Left lung (tissue), 10 donors: ENCODE results near the gene ZNF726. TPM values are rescaled to one million over a fixed set of nuclear protein-coding genes. Genes with fewer than 3 reads are reported as not detected.
"Not testable (repeated sequence)": the region's sequence is repeated elsewhere in the genome, so short reads cannot be mapped to it uniquely, and the experiment has no call there.

Experiments used
- ATAC-seq: fragments of 200-7000 bp; cut with Tn5 transposase; one replicate; pipeline ENCODE4 v1.9.1; 2020; ENCODE audit warnings: moderate library complexity
- DNase-seq, 4 donors: peaks; one replicate each; pipeline ENCODE4 v3.0.0-alpha.2; 2013 to 2020
- H3K27ac ChIP-seq, 2 donors: fragments of 200-600 bp; sonication (generic) in 1 of 2; one replicate each; pipeline versions ENCODE4 v1.5.0 to v1.8.0; 2020 to 2021
- H3K27me3 ChIP-seq, 2 donors: fragments of 200-600 bp; sonication (generic) in 1 of 2; one replicate each; pipeline versions ENCODE4 v1.5.0 to v1.8.0; 2020 to 2021
- H3K36me3 ChIP-seq, 2 donors: fragments of 200-600 bp; sonication (generic) in 1 of 2; one replicate each; pipeline versions ENCODE4 v1.5.0 to v1.8.0; 2020 to 2021
- H3K4me1 ChIP-seq, 2 donors: fragments of 200-600 bp; one replicate each; pipeline ENCODE4 v1.8.0; 2021
- H3K4me3 ChIP-seq, 2 donors: fragments of 200-600 bp; sonication (generic) in 1 of 2; one replicate each; pipeline versions ENCODE4 v1.5.0 to v1.8.0; 2020 to 2021; ENCODE audit warnings: mild to moderate bottlenecking in 1 of 2
- H3K9me3 ChIP-seq, 2 donors: fragments of 200-600 bp; sonication (generic) in 1 of 2; one replicate each; pipeline versions ENCODE4 v1.5.0 to v1.8.0; 2020 to 2021
- intact Hi-C, 2 donors: fragments of 100-400 bp; cut with DNase I; formaldehyde crosslinking; loops; one replicate each; pipeline versions ENCODE4 v1.11.2 to v1.14.2; 2022
- polyA plus RNA-seq, 6 donors: library from polyadenylated mRNA; unstranded; fragments of 120-200 nt; gene quantifications; one replicate each; pipeline ENCODE4 v1.2.1, GENCODE V29; 2013; ENCODE audit not compliant: insufficient read length in 6 of 6
- total RNA-seq, 2 donors: library from RNA; stranded (reverse); fragmentation: NEBNext Ultra II Directional; extraction: Animal tissue kit (Norgen Biotek cat#: 25700); gene quantifications; one replicate each; pipeline ENCODE4 v1.2.1, GENCODE V29; 2021
- TF ChIP-seq, protein P1 (sequence below), 2 donors: fragments of 200-600 bp; sonication (generic) in 1 of 2; IDR thresholded peaks; one replicate each; pipeline versions ENCODE4 v1.5.0 to v1.8.0; 2021; ENCODE audit warnings: antibody characterized with exemption in 2 of 2
- donor health status: DM: no; HTN: yes; CAD: no.
- donor health status: DM: no; HTN: no; CAD: no.

The ZNF726 gene
- total and polyA plus RNA-seq, 8 donors = 4.0 to 19.4 (median 13.2) TPM

GRCh38 chr19:23925285-23925684, 10.6 kb downstream of the ZNF726 start:
- H3K36me3 ChIP-seq = peaks cover 0 to 38% of the 10 kb centered on the region in 2 donors
- peaks cover 0 to 55% of the 10 kb centered on the region in 2 donors for H3K9me3 ChIP-seq
- ATAC-seq = no peak
- intact Hi-C loops = no loop called here
- TF ChIP-seq, protein P1, sequence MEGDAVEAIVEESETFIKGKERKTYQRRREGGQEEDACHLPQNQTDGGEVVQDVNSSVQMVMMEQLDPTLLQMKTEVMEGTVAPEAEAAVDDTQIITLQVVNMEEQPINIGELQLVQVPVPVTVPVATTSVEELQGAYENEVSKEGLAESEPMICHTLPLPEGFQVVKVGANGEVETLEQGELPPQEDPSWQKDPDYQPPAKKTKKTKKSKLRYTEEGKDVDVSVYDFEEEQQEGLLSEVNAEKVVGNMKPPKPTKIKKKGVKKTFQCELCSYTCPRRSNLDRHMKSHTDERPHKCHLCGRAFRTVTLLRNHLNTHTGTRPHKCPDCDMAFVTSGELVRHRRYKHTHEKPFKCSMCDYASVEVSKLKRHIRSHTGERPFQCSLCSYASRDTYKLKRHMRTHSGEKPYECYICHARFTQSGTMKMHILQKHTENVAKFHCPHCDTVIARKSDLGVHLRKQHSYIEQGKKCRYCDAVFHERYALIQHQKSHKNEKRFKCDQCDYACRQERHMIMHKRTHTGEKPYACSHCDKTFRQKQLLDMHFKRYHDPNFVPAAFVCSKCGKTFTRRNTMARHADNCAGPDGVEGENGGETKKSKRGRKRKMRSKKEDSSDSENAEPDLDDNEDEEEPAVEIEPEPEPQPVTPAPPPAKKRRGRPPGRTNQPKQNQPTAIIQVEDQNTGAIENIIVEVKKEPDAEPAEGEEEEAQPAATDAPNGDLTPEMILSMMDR (IDR thresholded peaks at IDR 0.05) = no peak
- no peaks in the 10 kb centered on the region for H3K27me3 ChIP-seq
- no peak for DNase-seq
- H3K27ac ChIP-seq = no peak overlapping the region
- H3K4me1 ChIP-seq = no peaks in the 10 kb centered on the region
- no peak overlapping the region for H3K4me3 ChIP-seq

- Histone ChIP-seq H3K27ac (no peak overlapping the region), H3K9me3 (peaks cover 0 to 85% of the 10 kb centered on the region in 2 donors), H3K4me3 (no peak overlapping the region), H3K4me1 (no peaks in the 10 kb centered on the region), H3K36me3 (peaks cover 0 to 5% of the 10 kb centered on the region in 2 donors), H3K27me3 (no peaks in the 10 kb centered on the region)
- intact Hi-C loops = no loop called here
- no peak for DNase-seq
- TF ChIP-seq, protein P1 (IDR thresholded peaks at IDR 0.05) = no peak
- no peak for ATAC-seq
Observed at GRCh38 chr19:23932878-23933277, 18.2 kb downstream of the ZNF726 start.

DNA sequence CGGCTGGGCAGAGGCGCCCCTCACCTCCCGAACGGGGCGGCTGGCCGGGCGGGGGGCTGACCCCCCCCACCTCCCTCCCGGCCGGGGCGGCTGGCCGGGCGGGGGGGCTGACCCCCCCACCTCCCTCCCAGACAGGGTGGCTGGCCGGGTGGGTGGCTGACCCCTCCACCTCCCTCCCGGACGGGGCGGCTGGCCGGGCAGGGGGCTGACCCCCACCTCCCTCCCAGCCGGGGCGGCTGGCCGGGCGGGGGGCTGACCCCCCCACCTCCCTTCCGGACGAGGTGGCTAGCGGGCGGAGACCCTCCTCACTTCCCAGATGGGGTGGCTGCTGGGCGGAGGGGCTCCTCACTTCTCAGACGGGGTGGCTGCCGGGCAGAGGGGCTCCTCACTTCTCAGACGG, 22.3 kb downstream of the ZNF726 start:
- H3K27me3 ChIP-seq, H3K4me3 ChIP-seq, H3K27ac ChIP-seq, H3K36me3 ChIP-seq, H3K4me1 ChIP-seq, DNase-seq, ATAC-seq, intact Hi-C loops: not testable (repeated sequence)
- peaks cover 0 to 85% of the 10 kb centered on the region in 2 donors for H3K9me3 ChIP-seq

DNA sequence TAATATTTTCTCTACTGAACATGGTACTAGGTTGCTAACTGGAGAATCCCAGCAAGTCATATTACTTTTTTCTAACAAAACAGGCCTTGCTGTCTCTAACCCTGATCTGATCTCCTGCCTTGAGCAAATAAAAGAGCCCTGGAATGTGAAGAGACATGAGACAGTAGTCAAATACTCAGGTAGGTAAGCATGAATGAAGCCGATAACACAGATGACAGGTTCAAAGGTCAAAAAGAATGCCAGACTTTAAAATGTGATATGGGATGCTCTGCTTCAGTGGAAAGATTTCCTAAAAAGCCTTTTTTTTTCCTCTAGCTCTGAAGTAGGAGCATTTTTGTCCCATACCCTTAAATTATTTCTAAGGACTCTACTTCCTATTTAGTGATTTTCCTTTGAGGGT, 28.7 kb downstream of the ZNF726 start:
- TF ChIP-seq, protein P1 (IDR thresholded peaks at IDR 0.05) = no peak
- no peak for DNase-seq
- Histone ChIP-seq H3K4me1 (no peaks in the 10 kb centered on the region), H3K36me3 (no peaks in the 10 kb centered on the region), H3K4me3 (no peak overlapping the region), H3K9me3 (peaks cover 0 to 63% of the 10 kb centered on the region in 2 donors), H3K27ac (no peak overlapping the region), H3K27me3 (no peaks in the 10 kb centered on the region)
- no peak for ATAC-seq
- intact Hi-C loops = no loop called here

DNA sequence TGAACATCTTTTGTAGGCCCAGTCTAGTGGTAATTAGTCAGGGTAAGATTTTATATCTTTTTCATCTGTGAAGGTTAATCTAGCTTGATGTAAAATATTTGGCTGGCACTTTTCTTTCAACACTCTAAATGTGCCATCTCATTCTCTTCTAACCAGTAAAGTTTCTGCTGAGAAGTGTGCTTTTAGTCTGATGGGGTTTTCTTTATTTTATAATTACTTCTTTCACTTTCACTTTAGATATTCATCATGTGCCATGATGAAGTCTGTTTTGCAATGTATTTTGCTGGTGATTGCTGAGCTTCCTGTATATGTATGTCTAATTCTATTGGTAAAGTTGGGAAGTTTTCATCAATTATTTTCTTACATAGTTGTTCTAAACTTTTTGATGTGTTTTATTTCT, 31.9 kb downstream of the ZNF726 start:
- no peak for ATAC-seq
- TF ChIP-seq, protein P1 (IDR thresholded peaks at IDR 0.05) = no peak
- intact Hi-C loops = no loop called here
- Histone ChIP-seq H3K27ac (no peak overlapping the region), H3K4me1 (no peaks in the 10 kb centered on the region), H3K9me3 (peaks cover 0 to 56% of the 10 kb centered on the region in 2 donors), H3K27me3 (no peaks in the 10 kb centered on the region), H3K36me3 (no peaks in the 10 kb centered on the region), H3K4me3 (no peak overlapping the region)
- DNase-seq = no peak

DNA sequence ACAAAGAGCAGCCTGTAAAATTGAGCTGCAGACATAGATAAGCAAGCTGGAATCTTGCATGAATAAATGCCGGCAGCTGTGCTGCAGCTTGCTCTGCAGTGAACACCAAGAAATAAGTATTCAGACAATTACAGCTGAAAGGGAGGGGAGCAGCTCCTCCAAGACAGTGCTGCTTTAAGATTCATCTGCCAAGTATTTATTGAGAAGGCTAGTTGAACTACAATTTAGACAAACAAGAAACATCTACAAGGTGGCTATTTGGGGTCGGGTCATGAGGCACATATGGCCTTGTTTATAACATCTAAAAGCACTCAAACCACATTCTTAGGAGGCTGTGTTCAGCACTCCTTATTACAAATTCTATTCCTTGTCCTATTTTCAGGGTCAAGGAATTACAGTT, 34.9 kb downstream of the ZNF726 start:
- H3K4me3 ChIP-seq = no peak overlapping the region
- H3K27me3 ChIP-seq = no peaks in the 10 kb centered on the region
- no peak overlapping the region for H3K27ac ChIP-seq
- TF ChIP-seq, protein P1 (IDR thresholded peaks at IDR 0.05) = no peak
- no peak for DNase-seq
- H3K9me3 ChIP-seq = peaks cover 0 to 54% of the 10 kb centered on the region in 2 donors
- no peak for ATAC-seq
- H3K36me3 ChIP-seq = no peaks in the 10 kb centered on the region
- intact Hi-C loops = no loop called here
- no peaks in the 10 kb centered on the region for H3K4me1 ChIP-seq
